K562 (cell line): ENCODE data around the gene PPP6R1. TPM values are rescaled to one million over a fixed set of nuclear protein-coding genes. Genes with fewer than 3 reads are reported as not detected.
A peak's percentile ranks its signal among the peaks of the same experiment; 100 is the strongest.

Experiments used
- ARHGAP35 ChIP-seq: fragments of 450-650 bp; IDR thresholded peaks from 2 replicates; pipeline ENCODE4 v1.6.1; 2018; ENCODE audit not compliant: partially characterized antibody
- BHLHE40 ChIP-seq: IDR thresholded peaks from 2 replicates; pipeline ENCODE4 v1.6.1; 2011; ENCODE audit warnings: low read length, improper control_type of control experiment
- CHD1 ChIP-seq: fragments of 200-600 bp; sonication (generic); IDR thresholded peaks from one replicate; pipeline ENCODE4 v1.6.1; 2012; ENCODE audit warnings: mild to moderate bottlenecking, moderate library complexity, low read length, inconsistent platforms
- CREM ChIP-seq: IDR thresholded peaks from 2 replicates; pipeline ENCODE4 v1.6.1; 2014; ENCODE audit warnings: antibody characterized with exemption, low read depth
- FOXJ3 ChIP-seq: sonication (generic); formaldehyde crosslinking; IDR thresholded peaks from 2 replicates; pipeline ENCODE4 v1.4.0; 2020; ENCODE audit warnings: mild to moderate bottlenecking, missing genetic modification reagents
- HOXB6 ChIP-seq: fragments of 250-450 bp; sonication (Bioruptor Pico); IDR thresholded peaks from 2 replicates; pipeline ENCODE4 v1.5.1; 2022; ENCODE audit warnings: mild to moderate bottlenecking, borderline replicate concordance
- KAT2B ChIP-seq: IDR thresholded peaks from one replicate; pipeline ENCODE4 v1.6.1; 2012; ENCODE audit warnings: low read depth, mild to moderate bottlenecking, control low read depth, inconsistent platforms, low read length, moderate library complexity
- KDM5B ChIP-seq: fragments of 200-600 bp; sonication (generic); IDR thresholded peaks from 2 replicates; pipeline ENCODE4 v1.6.1; 2012; ENCODE audit warnings: low read depth, mild to moderate bottlenecking, moderate library complexity, low read length, control low read depth, inconsistent platforms; ENCODE audit not compliant: insufficient replicate concordance
- MEF2D ChIP-seq: conservative IDR thresholded peaks from 2 replicates; pipeline ENCODE4 v1.6.1; 2016; ENCODE audit warnings: low read depth, missing genetic modification characterization, missing compliant biosample characterization
- MYNN ChIP-seq, 2 experiments: sonication (generic); formaldehyde crosslinking in 1 of 2; IDR thresholded peaks; 2 replicates each; pipeline versions ENCODE4 v1.5.0 to v1.6.1; 2016 to 2020; ENCODE audit warnings: antibody characterized with exemption in 1 of 2, missing genetic modification reagents in 1 of 2
- PRDM10 ChIP-seq: fragments of 450-650 bp; IDR thresholded peaks from 2 replicates; pipeline ENCODE4 v1.6.1; 2018; ENCODE audit not compliant: partially characterized antibody
- PRPF4 ChIP-seq: fragments of 200-400 bp; formaldehyde crosslinking; IDR thresholded peaks from one replicate; pipeline ENCODE4 v1.6.1; 2017; ENCODE audit warnings: low read length, low read depth, mild to moderate bottlenecking; ENCODE audit not compliant: insufficient read depth, poor library complexity, severe bottlenecking
- RBFOX2 ChIP-seq: fragments of 200-400 bp; formaldehyde crosslinking; IDR thresholded peaks from 2 replicates; pipeline ENCODE4 v1.6.1; 2017; ENCODE audit warnings: low read depth, mild to moderate bottlenecking, low read length, moderate library complexity
- SMAD2 ChIP-seq: fragments of 150-350 bp; IDR thresholded peaks from 2 replicates; pipeline ENCODE4 v1.6.1; 2014; ENCODE audit warnings: low read depth, mild to moderate bottlenecking, low read length
- TAF15 ChIP-seq: fragments of 200-400 bp; formaldehyde crosslinking; IDR thresholded peaks from 2 replicates; pipeline ENCODE4 v1.6.1; 2017; ENCODE audit warnings: mild to moderate bottlenecking, low read depth, low read length, moderate library complexity
- TCF7L2 ChIP-seq: fragments of 150-350 bp; IDR thresholded peaks from 2 replicates; pipeline ENCODE4 v1.6.1; 2016; ENCODE audit warnings: low read depth, mild to moderate bottlenecking, low read length, moderate library complexity
- TRIM28 ChIP-seq: fragments of 450-650 bp; IDR thresholded peaks from 2 replicates; pipeline ENCODE4 v1.6.1; 2017
- U2AF1 ChIP-seq: fragments of 200-400 bp; formaldehyde crosslinking; optimal IDR thresholded peaks from 2 replicates; pipeline ENCODE3; 2017; ENCODE audit warnings: mild to moderate bottlenecking, low read depth, low read length, moderate library complexity
- ZNF24 ChIP-seq: fragments of 450-650 bp; IDR thresholded peaks from 2 replicates; pipeline ENCODE4 v1.6.1; 2016
- ZNF347 ChIP-seq: fragments of 450-650 bp; formaldehyde crosslinking; IDR thresholded peaks from 2 replicates; pipeline ENCODE4 v1.4.0; 2020; ENCODE audit warnings: low read depth, mild to moderate bottlenecking, moderate library complexity
- polyA plus RNA-seq, 8 experiments: library from polyadenylated mRNA; depleted of rRNA in 4 of 8; stranded (reverse) in 5 of 8; unstranded in 3 of 8; fragments of >200 nt; fragmentation: Nextera tagmentation in 2 of 8; fragmentation: Illumina TruSeq in 1 of 8; extraction: Ambion mirVana in 2 of 8; extraction: Trizol in 1 of 8; gene quantifications; 2 replicates each; pipeline versions ENCODE4 v1.2.1 to v1.2.3, GENCODE V29; 2011 to 2014; ENCODE audit warnings: inconsistent platforms in 1 of 8, missing spikeins in 1 of 8
- total RNA-seq, 7 experiments: library from RNA; depleted of rRNA in 6 of 7; stranded (reverse); fragments of >200 nt in 6 of 7; fragmentation: Illumina TruSeq in 2 of 7; extraction: Trizol in 2 of 7; gene quantifications; 2 replicates each; pipeline versions ENCODE4 v1.2.1 to v1.2.3, GENCODE V29; 2011 to 2021; ENCODE audit warnings: low replicate concordance in 1 of 7
- TF ChIP-seq, protein P1 (sequence below): sonication (generic); formaldehyde crosslinking; IDR thresholded peaks from 2 replicates; pipeline ENCODE4 v1.8.0; 2022; ENCODE audit warnings: mild to moderate bottlenecking, missing genetic modification reagents
- TF ChIP-seq, protein P2 (sequence below): fragments of 250-450 bp; sonication (Bioruptor Pico); IDR thresholded peaks from 2 replicates; pipeline ENCODE4 v1.8.0; 2021; ENCODE audit warnings: moderate library complexity, mild to moderate bottlenecking, inconsistent platforms

Gene PPP6R1
- total and polyA plus RNA-seq, 9 of the 15 experiments (the other 6 are each of a cell fraction or from before 2014, with no cell fraction given): 0.48 to 135 (median 37.2) TPM

DNA sequence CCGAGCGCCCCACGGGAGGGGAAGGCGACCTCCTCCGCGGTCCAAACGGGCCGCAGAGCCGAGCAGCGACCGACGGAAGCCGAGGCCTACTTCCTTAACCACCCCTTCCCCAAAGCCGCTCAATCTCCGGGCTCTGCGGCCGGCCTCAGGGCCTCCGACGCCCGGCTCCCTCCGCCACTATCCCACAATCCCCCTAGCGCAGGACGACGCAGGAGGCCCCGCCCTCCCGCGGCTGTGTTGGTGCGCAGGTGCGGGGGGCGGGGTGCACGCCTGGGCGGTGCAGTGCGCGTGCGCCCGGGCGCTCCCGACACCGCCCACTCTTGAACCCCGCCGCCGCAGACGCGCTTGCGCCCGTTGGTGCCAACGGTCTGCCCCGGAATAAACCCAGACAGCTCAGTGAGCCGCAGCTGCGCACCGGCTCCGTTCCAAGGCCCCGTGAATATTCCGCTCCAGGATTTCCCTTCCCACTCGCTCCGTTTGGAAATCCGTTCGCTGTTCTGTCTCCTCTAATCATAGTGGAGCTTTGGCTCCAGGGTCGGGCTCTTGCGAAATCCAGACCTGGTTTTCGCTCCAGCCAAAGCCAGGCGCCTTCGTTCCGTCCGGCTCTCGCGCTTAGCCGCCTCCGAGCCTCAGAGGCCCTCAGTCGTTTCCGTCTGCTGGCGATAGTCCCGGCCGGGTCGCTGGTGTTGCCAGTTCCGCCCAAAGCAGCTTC lies at the start of gene PPP6R1 (continued):
- peak; percentile 72; the same call in 1 of the 2 replicates for TF ChIP-seq MEF2D (tag)
- TF ChIP-seq PRDM10: peak; percentile 83
- TF ChIP-seq RBFOX2: peak; percentile 92
- TF ChIP-seq CREM: peak; percentile 78
- TF ChIP-seq KDM5B: peak; percentile 85
- no peak for TF ChIP-seq SMAD2
- TF ChIP-seq FOXJ3 (CRISPR knock-in tag): no peak
- no peak for TF ChIP-seq HOXB6 (CRISPR knock-in tag)
- TF ChIP-seq ARHGAP35: no peak
- TF ChIP-seq, protein P1, sequence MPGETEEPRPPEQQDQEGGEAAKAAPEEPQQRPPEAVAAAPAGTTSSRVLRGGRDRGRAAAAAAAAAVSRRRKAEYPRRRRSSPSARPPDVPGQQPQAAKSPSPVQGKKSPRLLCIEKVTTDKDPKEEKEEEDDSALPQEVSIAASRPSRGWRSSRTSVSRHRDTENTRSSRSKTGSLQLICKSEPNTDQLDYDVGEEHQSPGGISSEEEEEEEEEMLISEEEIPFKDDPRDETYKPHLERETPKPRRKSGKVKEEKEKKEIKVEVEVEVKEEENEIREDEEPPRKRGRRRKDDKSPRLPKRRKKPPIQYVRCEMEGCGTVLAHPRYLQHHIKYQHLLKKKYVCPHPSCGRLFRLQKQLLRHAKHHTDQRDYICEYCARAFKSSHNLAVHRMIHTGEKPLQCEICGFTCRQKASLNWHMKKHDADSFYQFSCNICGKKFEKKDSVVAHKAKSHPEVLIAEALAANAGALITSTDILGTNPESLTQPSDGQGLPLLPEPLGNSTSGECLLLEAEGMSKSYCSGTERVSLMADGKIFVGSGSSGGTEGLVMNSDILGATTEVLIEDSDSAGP (CRISPR knock-in tag): peak; percentile 27; the same call in 1 of the 2 replicates
- TF ChIP-seq ZNF24: peak; percentile 85
- peak; percentile 83 for TF ChIP-seq BHLHE40
- TF ChIP-seq, protein P2, sequence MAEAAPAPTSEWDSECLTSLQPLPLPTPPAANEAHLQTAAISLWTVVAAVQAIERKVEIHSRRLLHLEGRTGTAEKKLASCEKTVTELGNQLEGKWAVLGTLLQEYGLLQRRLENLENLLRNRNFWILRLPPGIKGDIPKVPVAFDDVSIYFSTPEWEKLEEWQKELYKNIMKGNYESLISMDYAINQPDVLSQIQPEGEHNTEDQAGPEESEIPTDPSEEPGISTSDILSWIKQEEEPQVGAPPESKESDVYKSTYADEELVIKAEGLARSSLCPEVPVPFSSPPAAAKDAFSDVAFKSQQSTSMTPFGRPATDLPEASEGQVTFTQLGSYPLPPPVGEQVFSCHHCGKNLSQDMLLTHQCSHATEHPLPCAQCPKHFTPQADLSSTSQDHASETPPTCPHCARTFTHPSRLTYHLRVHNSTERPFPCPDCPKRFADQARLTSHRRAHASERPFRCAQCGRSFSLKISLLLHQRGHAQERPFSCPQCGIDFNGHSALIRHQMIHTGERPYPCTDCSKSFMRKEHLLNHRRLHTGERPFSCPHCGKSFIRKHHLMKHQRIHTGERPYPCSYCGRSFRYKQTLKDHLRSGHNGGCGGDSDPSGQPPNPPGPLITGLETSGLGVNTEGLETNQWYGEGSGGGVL (CRISPR knock-in tag): no peak
- TF ChIP-seq ZNF347: no peak
- TF ChIP-seq TCF7L2: no peak
- peak; percentile 18 for TF ChIP-seq U2AF1
- TF ChIP-seq TRIM28: peak; percentile 84
- TF ChIP-seq PRPF4: peak; percentile 54
- TF ChIP-seq CHD1: no peak
- TF ChIP-seq MYNN (IDR thresholded peaks at IDR 0.05): no peak; the same call in 1 of the 2 replicates
- no peak for TF ChIP-seq MYNN (CRISPR knock-in tag; IDR thresholded peaks at IDR 0.05)
- TF ChIP-seq KAT2B: no peak
- TF ChIP-seq TAF15: no peak
